ENCODE data around the gene AKR1A1.

DNA sequence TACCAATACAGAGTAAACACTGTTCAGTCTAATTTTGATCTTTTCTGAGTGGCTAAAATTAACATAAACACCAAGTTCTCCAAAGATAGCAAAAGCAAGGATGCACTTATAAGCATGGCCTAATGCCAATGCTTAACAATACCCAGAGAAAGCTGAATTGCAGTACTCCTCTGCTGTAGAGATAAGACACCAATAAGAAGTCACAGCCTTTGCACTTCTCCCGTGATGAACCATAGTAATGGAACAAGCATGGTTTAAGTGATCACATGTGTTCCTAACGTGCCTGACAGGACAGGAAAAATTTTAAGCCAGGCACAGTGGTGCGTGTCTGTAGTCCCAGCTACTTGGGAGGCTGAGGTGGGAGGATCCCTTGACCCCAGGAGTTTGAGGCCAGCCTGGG is 34.6 kb upstream of the AKR1A1 start:
- TF ChIP-seq EZH2 (IDR thresholded peaks at IDR 0.05; ENCODE audit: low read depth, unreplicated experiment) (no peak), CTCF (conservative IDR thresholded peaks at IDR 0.05; ENCODE audit: low read depth in 2 of 2) (no peak), JUNB (IDR thresholded peaks at IDR 0.05; ENCODE audit: unreplicated experiment) (no peak)
- TF ChIP-seq, protein P1, sequence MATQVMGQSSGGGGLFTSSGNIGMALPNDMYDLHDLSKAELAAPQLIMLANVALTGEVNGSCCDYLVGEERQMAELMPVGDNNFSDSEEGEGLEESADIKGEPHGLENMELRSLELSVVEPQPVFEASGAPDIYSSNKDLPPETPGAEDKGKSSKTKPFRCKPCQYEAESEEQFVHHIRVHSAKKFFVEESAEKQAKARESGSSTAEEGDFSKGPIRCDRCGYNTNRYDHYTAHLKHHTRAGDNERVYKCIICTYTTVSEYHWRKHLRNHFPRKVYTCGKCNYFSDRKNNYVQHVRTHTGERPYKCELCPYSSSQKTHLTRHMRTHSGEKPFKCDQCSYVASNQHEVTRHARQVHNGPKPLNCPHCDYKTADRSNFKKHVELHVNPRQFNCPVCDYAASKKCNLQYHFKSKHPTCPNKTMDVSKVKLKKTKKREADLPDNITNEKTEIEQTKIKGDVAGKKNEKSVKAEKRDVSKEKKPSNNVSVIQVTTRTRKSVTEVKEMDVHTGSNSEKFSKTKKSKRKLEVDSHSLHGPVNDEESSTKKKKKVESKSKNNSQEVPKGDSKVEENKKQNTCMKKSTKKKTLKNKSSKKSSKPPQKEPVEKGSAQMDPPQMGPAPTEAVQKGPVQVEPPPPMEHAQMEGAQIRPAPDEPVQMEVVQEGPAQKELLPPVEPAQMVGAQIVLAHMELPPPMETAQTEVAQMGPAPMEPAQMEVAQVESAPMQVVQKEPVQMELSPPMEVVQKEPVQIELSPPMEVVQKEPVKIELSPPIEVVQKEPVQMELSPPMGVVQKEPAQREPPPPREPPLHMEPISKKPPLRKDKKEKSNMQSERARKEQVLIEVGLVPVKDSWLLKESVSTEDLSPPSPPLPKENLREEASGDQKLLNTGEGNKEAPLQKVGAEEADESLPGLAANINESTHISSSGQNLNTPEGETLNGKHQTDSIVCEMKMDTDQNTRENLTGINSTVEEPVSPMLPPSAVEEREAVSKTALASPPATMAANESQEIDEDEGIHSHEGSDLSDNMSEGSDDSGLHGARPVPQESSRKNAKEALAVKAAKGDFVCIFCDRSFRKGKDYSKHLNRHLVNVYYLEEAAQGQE (IDR thresholded peaks at IDR 0.05; ENCODE audit: unreplicated experiment): no peak
